T47D (cell line): ENCODE measurements around the gene MT1B.
"Not testable (repeated sequence)": the region's sequence is repeated elsewhere in the genome, so short reads cannot be mapped to it uniquely, and the experiment has no call there.

ENCODE experiments used
- DNase-seq, 2 experiments: peaks; one replicate each; pipeline versions ENCODE4 v3.0.0 to v3.0.0-alpha.2; 2011 to 2012; ENCODE audit warnings: low read depth in 1 of 2, low spot score in 1 of 2
- JUND ChIP-seq: IDR thresholded peaks from 2 replicates; pipeline ENCODE4 v1.6.1; 2012; ENCODE audit warnings: low read depth
- in situ Hi-C: cut with HindIII; loops from 2 replicates; pipeline ENCODE4 v1.10.0; 2016; ENCODE audit warnings: low sequenced_read_pairs, low pct_unique_long_range_greater_than_20kb

MT1B gene

GRCh38 chr16:56610609-56611111 lies 41.0 kb upstream of the MT1B start:
- in situ Hi-C loops = no loop called here
- DNase-seq = no peak
- TF ChIP-seq JUND = no peak

- peak in 1 of 2 experiments; percentile 79 for DNase-seq
- in situ Hi-C loops = no loop called here
- no peak for TF ChIP-seq JUND
Observed at GRCh38 chr16:56611281-56611833, 40.3 kb upstream of the MT1B start.

GRCh38 chr16:56613706-56614105 lies 38.0 kb upstream of the MT1B start:
- in situ Hi-C loops = no loop called here
- DNase-seq = no peak
- no peak for TF ChIP-seq JUND

GRCh38 chr16:56614549-56614991 lies 37.1 kb upstream of the MT1B start:
- no peak for TF ChIP-seq JUND
- DNase-seq = no peak
- in situ Hi-C loops = no loop called here

- no peak for TF ChIP-seq JUND
- DNase-seq = no peak
- in situ Hi-C loops = no loop called here
Observed at GRCh38 chr16:56615353-56615752, 36.3 kb upstream of the MT1B start.

- no peak for DNase-seq
- TF ChIP-seq JUND = no peak
- in situ Hi-C loops = no loop called here
Observed at GRCh38 chr16:56616608-56617211, 35.0 kb upstream of the MT1B start.

- TF ChIP-seq JUND = no peak
- no peak for DNase-seq
- in situ Hi-C loops = no loop called here
Observed at GRCh38 chr16:56617212-56618085, 34.2 kb upstream of the MT1B start.

GRCh38 chr16:56618138-56618537 lies 33.5 kb upstream of the MT1B start:
- TF ChIP-seq JUND = no peak
- no peak for DNase-seq
- in situ Hi-C loops = no loop called here

- DNase-seq = no peak
- in situ Hi-C loops = no loop called here
- TF ChIP-seq JUND = no peak
Observed at GRCh38 chr16:56620339-56620897, 31.3 kb upstream of the MT1B start.

GRCh38 chr16:56621665-56622445 lies 29.8 kb upstream of the MT1B start:
- DNase-seq, in situ Hi-C loops: not testable (repeated sequence)

GRCh38 chr16:56623184-56623583 lies 28.5 kb upstream of the MT1B start:
- DNase-seq, in situ Hi-C loops: not testable (repeated sequence)

GRCh38 chr16:56623637-56624036 lies 28.0 kb upstream of the MT1B start:
- in situ Hi-C loops = no loop called here
- no peak for DNase-seq
- TF ChIP-seq JUND = no peak
